Inferior parietal cortex (tissue), 1 donor: ENCODE results near the gene S1PR3.

Source experiments
- DNase-seq: peaks from one replicate; pipeline ENCODE4 v3.0.0-alpha.2; 2016; ENCODE audit errors: extremely low spot score

Gene S1PR3

DNA sequence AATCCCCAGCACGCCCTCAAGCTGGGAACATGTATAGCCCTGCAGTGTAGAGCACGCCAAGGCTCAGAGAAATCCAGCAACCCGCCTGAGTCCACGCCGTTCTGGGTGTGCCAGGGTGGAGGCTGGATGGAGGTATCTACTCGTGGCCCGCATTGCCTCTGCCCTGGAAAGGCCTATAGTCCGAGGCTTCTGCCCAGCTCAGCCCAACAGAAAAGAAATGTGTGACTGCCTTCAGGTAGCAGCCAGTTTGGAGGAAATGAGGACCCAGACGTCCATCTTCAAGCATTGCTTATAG is 18.2 kb downstream of the S1PR3 start:
- no peak for DNase-seq

DNA sequence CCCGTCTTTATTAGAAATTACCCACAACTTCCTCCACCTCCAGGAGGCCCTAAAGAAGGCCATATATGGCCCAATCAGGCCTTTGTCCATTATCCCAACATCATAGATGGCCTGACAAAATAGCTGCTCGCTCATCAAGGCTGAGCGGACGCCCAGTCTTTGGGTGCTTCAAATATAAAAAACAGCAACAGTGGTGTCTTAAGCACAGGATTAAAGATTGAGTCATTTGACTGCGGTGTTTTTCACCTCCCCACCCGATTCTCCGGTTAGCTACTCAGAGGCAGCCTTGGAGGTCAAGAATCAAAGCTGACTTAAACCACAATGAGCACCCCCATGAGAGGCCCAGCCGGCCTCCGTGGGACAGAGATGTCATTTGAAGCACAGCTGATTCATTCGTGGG is 18.8 kb downstream of the S1PR3 start:
- no peak for DNase-seq

DNA sequence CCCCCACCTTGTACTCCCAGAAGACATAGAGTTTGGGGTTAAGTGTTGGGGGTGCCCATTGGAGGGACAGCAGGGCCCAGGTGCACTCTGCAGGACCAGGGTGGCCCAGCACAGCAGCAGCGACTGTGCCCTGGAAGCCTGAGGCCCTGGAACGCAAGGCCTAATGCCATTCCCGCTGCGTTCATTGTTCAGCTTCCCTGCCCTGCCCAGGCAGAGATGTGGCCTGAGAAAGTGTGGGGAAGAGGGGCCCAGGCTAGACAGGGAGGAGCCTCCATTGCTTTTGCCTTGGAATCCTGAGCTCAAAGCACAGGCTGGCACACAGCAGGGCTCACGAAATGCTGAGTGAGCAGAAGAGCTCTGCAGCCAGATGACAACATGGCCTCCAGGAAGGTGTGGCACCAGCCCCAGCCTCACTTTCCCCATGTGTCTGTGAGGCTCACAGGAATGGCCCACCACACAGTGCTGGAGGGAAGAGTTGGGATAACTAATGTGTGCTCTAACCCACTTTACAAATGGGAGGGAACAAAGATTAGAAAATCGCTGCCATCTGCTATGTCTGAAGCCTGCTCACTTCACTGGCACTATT is 19.4 kb downstream of the S1PR3 start:
- no peak for DNase-seq

DNA sequence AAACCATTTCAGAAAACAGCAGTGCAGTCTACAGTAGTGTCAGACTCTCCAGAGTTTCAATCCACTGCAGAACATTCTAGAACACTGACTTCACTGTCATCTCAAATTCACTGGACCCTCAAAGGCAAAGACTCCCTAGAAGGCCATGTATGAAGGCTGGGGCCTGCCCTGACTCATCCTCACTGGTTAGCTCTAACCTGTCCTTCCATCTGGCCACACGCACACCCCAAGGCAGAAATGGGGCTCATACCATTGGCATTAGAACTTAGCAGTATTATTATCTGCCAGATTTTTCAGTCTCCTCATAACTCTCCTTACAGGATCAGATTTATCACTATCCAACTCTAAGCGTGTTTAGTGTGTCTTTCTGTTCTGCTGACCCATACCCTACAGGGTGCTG is 20.4 kb downstream of the S1PR3 start:
- DNase-seq, result no peak

DNA sequence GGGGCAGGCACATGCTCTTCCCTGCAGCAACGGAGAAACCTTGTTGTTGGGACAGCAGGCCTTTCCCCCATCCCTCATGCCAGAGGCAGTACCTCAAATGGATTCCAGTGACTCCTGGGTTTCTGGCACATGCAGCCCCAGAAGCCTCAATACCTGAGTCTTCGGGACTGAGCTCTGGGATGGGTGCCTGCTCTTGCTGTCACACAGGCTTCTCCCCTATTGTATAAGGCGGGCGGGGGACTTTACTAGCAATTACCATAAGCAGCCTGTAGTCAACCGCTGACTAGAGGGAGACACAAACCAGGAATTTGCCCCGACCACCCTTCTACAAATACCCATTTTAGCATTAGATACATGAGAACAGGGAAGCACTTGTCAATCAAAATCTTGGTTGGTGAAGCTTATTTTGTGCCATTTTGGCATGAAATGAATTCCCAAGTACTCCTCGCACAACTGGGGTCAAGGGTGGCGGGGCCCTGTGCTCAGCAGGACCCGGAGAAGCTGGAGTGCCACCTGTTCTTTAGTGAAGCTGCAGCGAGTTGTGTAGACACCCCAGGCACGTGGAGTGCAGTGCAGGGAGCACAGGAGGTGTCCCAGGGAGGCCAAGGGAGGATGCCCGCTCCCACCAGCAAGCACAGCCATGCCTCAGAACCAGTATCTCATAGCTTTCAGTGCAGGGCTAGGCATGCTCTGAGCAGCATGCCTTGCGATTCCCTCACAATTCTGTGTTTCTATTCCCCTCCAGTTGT is 21.2 kb downstream of the S1PR3 start:
- DNase-seq, result no peak

DNA sequence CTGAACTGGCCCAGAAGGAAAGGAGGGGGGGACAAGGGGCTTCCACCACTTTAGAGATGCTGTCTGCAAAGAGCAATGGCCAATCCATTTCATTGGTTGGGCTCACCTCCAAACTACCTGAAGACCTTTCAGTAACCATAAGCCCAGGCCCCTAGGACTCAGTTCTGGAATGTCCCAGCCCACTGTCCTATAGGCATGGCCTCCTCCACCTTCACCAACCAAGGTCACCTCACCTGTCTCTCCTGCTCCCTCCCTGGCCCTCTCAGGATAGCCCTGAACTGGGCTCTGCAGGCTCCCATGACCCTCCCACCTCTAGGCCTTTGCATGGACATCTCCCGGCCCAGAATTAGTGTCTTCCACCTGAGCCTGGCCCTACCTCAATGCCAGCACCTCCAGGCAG is 22.4 kb downstream of the S1PR3 start:
- DNase-seq, result no peak

DNA sequence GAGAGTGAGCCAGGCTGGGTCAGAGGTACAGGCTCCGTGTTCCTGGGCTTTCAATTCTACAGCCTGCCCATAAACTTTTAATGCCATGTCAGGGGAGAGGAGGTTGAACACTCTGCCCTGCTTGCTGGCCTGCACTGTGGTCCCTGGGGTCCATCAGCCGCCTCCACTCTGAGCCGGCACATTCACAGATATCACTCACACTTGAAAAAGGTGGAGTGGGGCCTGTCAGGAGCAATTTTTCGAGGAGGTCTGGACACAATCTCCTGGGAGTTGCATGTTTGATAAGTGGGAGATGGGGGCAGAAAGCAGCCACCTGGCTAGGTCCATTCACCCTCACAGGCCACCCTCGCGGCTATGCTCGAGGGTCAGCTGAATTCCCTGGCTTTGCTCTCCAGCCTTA is 22.9 kb downstream of the S1PR3 start:
- no peak for DNase-seq

DNA sequence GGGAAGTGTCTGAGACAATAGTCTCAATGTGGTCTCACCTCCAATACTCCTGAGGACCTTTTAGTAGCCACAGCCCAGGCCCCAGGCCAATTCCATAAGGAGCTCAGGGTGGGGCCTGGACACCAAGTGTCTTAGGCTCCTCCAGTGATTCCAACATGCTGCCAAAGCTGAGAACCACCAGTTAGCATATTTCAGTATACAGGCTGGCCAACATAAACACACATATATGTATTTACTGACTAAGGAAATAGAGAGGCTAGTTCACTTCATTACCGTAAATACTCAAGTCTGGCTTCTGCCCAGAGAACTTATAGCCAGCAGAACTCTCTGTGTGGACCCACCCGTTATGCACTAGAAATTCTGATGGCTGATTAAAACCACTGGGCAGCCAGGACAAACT is 24.1 kb downstream of the S1PR3 start:
- no peak for DNase-seq

DNA sequence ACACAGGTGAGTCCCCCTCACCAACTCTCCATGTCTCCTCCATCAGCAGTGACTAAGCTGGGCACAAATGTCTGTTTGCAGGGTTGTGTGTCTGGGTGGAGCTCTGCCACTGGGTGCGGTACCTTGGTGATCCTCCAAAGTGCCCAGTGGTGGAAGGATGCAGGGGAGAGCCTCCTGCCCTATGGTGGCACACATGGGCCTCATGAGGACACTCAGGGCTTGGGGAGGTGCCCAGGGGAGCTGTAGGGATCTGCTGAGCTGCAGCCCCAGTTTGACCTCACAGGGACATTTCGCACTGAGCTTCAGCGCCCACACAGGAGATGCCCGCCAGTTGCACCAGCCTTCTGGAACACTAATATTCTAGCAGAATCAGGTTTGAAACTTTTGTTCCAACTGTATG is 29.5 kb downstream of the S1PR3 start:
- no peak for DNase-seq

DNA sequence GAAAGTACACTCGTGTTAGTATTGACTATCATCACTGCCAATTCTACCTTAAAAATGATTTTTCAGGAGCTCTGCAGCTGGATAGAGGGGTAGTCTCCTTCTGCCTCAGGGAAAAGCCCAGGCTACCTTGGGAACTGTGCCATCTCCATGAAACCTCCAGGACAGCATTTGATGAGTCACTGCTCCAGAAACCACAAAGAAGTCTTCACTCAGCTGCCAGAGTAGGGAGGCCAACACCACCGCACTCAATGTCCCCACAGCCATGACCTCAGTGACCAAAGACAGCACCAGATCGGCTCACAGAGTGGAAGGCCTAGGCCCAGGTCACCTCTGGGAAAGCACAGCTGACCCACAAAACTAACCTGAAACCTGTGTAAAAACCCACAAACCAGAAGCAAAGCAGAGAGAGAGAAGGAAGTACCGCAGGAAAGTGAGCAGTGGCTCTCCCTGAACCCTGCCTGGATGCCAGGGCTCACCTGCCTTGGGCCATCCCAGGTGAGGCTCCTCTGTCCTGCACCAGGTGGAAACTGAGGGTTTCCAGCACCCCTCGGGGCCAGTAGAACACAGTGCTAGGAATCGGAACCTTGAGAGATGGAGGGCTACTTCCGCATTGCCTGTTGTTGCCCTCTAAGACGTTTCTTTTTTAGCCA is 30.0 kb downstream of the S1PR3 start:
- DNase-seq, result no peak

DNA sequence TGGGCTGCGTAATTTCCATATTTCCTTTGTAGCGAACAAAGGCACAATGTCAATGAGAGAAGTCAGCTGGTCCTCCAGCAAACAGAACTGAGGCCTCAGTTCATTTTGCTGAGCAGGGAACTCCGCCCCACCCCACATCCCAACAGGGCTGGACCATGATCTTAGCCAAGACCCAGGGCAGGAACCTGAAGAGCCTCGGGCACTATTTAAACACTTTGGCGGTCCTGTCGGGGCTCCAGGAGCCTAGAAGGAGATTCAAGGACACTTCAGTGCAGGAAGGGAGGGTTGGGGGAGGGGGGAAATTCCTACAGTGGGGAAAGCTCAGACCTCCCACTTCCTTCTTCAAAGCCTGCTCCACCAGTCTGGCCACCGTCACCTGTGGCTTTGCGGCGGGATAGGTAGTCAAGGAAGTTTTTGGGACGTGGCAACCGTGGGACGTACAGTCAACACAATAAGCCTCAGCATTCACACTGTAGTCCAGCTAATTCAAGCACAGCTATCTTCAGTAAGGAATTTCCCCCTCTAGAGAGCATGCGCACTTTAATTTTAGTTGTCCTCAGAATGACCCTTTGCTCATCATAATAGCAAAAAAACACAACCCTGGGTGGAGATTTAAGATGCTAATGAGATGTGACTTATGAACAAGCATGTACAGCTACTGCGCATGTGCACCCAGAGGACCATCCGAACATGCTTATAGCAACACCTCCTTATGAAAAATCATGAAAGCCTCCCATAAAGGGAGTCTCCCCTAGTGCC is 30.9 kb downstream of the S1PR3 start:
- DNase-seq, result no peak

DNA sequence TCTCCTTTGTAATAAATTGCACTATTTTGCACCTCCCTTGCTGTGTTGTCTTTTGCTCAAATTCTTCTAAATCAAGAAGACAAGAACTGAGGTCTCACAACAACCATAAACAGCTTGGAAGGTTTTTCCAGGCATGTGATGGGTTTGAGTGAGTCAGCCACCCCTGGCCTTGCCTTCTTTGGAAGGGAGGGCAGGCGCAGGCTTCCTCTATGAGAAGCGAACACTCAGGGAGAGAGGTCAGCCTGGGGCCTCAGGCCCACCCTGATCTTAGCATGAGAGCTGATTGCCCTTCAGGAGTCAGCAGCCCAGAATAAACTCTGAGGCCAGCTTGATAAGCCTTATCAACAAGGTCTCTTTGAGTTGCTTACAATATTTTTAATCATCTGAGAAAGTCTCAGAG is 31.6 kb downstream of the S1PR3 start:
- DNase-seq, result no peak

DNA sequence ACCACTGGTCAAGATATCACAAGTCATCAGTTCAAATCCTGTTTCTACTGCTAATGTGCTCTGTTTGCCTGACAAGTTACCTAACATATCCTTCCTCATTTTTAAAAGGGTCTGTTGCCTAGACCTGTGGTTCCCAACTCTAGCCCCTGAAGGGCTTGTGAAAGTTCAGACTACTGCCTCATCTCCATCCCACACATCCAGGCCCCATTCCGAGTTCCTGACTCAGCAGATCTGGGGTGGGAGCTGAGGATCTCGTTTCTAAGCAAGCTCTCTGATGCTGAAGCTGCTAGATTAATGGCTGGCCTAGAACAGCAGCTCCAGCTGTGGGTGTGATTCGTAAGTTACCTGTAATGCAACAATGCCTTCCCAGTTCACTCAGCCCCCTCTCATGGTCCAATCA is 32.5 kb downstream of the S1PR3 start:
- DNase-seq, result no peak

DNA sequence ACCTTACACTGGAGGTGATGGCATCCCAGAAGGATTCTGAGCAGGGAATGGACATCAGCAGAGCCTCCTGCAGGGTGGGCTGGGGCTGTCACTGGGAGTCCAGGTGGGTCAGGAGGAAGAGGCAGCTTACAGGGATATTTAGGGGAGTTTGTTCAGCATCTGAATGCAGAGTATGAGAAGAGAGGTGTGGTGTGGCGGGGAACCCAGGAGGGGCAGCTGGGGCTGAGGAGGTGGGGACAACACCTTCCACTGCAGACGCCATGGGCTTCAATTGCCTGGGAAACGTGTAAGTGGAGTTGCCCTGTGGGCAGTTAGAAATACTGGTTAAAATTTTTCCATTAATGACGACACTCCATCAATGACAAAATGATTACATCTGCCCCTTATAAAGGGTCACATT is 33.5 kb downstream of the S1PR3 start:
- no peak for DNase-seq

DNA sequence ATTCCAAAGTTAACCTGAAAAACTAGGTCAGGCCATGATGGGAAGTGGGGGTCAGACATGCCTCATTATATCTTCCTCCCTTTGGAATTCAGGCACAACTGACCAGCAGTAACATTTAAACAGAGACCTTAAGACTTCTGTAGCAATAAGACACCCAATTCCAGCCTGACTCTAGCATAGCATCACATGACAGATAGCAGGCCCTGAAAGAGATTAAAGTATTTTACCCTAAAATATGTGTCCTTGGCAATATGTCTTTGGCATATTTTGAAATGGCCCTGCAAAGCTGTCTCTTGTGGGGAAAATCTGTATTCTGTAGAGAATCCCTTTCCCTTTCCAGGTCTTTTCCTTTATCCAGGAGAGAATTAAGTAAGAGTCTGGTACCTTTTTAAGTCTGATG is 34.3 kb downstream of the S1PR3 start:
- no peak for DNase-seq

DNA sequence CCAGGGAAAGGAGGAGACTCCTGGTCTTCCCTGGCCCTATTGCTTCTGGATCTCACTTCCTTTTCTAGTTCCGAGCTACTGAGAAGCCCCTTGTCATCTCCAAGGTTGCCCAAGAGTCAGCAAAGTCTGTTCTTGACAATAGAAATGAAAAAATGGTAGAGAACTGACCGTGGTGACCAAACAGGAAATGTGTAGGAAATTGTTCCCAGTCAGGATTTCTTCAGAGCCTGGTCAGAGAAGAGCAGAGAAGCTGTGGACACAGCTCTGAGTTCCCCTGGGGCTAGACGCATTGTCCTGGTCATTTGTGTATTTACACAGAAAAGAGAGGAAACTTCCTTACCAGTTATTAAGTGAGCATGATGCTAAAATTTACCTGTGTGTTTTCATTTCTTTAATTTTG is 35.6 kb downstream of the S1PR3 start:
- no peak for DNase-seq

DNA sequence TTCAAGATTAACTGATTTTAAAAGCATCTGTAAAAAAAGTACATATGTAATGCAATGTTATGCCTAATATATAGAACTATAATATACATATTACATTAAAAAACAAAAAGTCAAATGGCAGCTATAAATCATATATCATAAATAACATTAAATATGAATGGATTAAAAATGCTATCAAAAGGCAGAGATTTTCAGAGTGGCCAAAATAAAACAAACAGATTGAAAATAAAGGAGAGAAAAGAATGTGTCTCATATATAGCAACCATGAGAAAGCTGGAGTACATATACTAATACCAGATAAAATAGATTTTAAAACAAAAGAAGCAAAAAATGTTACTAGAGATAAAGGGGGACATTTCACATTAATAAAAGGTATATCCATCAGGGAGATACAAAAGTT is 38.5 kb downstream of the S1PR3 start:
- no peak for DNase-seq

DNA sequence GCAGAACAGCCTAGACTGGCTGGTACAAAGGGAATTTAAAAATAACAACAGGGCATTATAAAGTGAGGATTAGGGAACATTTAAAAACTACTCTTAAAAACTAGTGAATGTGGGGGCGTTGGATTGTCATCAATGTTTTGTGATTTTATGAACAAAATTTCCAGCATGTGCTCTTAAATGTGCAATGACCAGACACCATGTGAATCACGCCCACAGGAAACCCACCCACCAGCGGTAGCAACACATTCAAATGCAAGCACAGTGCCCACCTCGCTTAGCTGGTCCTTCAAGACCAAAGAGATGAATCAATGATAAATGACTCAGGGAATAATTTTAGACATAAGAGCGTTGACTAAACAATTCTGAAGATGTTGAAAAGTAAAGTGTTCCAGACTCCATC is 40.9 kb downstream of the S1PR3 start:
- DNase-seq, result no peak

DNA sequence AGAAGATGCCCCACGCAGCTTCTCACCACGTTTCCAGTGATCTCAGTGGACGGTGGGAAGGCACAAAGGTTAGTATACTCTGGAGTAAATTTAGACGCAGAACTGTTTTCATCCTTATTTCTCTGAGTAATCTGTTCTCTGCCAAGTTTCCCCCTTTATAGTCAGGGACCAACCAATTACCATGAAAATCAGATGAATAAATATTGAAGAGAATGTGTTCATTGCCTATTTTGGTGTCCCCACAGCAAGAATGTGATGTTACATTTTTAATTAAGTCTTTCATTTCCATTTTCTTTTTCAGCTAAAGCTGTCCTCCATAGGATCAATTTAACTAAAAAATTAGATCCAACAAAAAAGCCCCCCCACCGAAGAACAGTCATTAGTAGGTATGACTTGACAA is 41.4 kb downstream of the S1PR3 start:
- no peak for DNase-seq

DNA sequence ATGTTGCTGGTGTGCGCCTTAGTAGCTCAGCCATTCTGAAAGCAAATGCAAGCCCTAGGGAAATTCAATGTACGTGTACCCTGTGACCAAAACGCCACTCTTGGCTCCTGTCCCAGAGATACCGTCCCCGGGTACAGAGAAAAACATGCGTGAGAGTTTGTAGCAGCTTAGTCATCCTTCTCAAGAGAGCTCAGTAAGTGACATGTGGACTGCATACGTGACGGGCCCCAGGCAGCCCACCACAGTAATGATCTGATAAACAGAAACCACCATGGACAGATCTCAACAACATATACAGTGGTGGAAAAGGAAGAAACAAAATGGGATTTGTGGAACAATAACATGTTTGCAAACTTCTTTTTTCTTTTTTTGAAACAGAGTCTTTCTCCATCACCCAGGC is 45.1 kb downstream of the S1PR3 start:
- peak; percentile 19 for DNase-seq

DNA sequence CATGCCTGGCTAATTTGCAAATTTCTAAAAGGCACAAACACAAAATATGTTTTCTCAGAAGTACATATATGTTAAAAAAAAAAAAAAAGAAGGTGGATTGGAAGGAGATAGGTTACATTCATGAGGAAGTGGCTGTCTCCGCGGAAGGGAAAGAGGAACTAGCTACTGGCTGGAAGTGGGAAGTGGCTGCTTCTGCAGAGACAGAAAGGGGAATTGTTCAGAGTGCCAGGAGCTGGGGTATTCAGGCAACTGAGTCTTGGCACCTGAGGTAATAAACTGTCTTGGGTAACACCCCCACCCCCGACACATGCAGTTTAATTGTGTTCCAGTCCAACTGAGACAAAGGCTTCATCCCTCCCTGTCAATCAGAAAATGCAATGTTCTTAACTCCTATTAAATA is 45.6 kb downstream of the S1PR3 start:
- DNase-seq, result no peak

DNA sequence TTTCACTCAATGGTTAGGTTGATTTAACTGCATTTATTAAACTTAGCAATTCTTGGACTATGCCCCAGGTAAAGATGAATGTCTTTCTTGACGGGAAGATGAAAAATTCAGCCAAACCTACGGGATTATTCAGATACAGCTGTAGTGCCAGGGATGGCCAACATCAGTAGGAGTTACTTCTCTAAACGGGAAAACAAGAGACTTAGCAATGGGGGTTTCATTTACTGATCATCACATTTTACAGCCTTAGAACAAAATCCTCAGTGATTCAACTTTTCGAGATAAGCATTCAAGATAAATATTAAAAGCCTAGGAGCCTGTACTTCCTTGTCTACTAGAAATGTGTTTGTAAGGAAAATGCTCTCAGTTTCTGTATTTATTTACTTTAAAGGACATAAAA is 46.1 kb downstream of the S1PR3 start:
- DNase-seq, result no peak

DNA sequence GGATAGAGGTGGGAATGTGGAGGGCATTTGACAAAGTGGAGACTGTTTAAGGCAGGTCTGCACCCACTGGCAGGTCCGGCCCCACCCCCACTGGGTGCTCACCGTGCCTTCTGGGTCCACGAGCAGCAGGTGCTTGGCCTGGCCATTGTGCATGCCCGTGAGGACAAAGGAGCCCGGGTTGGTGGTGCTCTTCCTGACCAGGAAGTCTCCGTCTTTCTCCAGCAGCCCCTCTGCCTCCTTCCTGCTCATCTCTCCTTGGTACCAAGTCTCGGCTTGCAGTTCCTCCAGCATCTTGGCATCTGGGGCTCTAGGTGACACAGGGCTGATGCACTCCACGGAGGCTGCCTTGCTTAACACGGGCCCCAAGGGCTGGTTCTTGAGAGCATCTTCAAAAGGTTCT is 46.6 kb downstream of the S1PR3 start:
- DNase-seq, result no peak
